Endothelial cell of umbilical vein (primary cell): ENCODE results near the gene GALT. TPM values are rescaled to one million over a fixed set of nuclear protein-coding genes. Genes with fewer than 3 reads are reported as not detected.

ENCODE experiments used
- BruUV-seq: library from RNA; stranded (reverse); fragments of 400-500 nt; replicated peaks from 2 replicates; lab custom pipeline; 2021; lab: Mats Ljungman, UMichigan
- CTCF ChIA-PET: fragments of 300-600, 350-600 bp; sonication (Branson Sonifier 250); formaldehyde crosslinking; loops from one replicate; lab custom pipeline; 2021; ENCODE audit warnings: antibody characterized with exemption, inconsistent platforms; lab: Charles Lee
- POLR2A ChIA-PET: fragments of 300-600, 350-600 bp; sonication (Branson Sonifier 250); formaldehyde crosslinking; loops from one replicate; lab custom pipeline; 2021; ENCODE audit warnings: antibody characterized with exemption, inconsistent platforms; lab: Charles Lee
- DNase-seq: peaks from one replicate; pipeline ENCODE4 v3.0.0-alpha.2; 2011; ENCODE audit warnings: low read depth, low spot score
- FAIRE-seq: peaks from 2 replicates; lab custom pipeline; 2011; peaks lifted over from hg19 to GRCh38; lab: Jason Lieb, UNC
- H2AFZ ChIP-seq: 2 replicates; pipeline ENCODE4 v1.6.0; 2012; ENCODE audit warnings: low read depth, low read length, control low read depth, inconsistent platforms
- H3K27ac ChIP-seq: 2 replicates; pipeline ENCODE4 v1.5.1; 2011; ENCODE audit warnings: low read depth, mild to moderate bottlenecking, control low read depth, low read length, moderate library complexity; ENCODE audit not compliant: insufficient read depth
- H3K27me3 ChIP-seq, 2 experiments: 2 replicates each; pipeline versions ENCODE4 v1.6.0 to v1.6.1; 2011; ENCODE audit warnings: low read length in 2 of 2, mixed read lengths in 1 of 2; ENCODE audit not compliant: control insufficient read depth in 2 of 2, insufficient read depth in 2 of 2
- H3K36me3 ChIP-seq, 2 experiments: 2 replicates in 1 of 2; 3 replicates in 1 of 2; pipeline ENCODE4 v1.5.1; 2011; ENCODE audit warnings: low read length in 2 of 2, mild to moderate bottlenecking in 1 of 2, moderate library complexity in 1 of 2; ENCODE audit not compliant: control insufficient read depth in 2 of 2, insufficient read depth in 2 of 2; ENCODE audit errors: extremely low read depth in 1 of 2
- H3K4me1 ChIP-seq: 3 replicates; pipeline ENCODE4 v1.5.1; 2011; ENCODE audit warnings: mild to moderate bottlenecking, low read length; ENCODE audit not compliant: control insufficient read depth, insufficient read depth; ENCODE audit errors: extremely low read depth
- H3K4me2 ChIP-seq: 2 replicates; pipeline ENCODE4 v1.6.1; 2011; ENCODE audit warnings: low read length, control low read depth, mixed read lengths; ENCODE audit not compliant: insufficient read depth
- H3K4me3 ChIP-seq, 3 experiments: fragments of 200-600 bp in 1 of 3; sonication (generic), shearing (Covaris generic) in 1 of 3; replicated peaks in 1 of 3; 2 replicates each; pipeline ENCODE4 v1.5.1; 2011 to 2016; ENCODE audit warnings: control low read depth in 3 of 3, low read length in 3 of 3, mild to moderate bottlenecking in 2 of 3, inconsistent platforms in 1 of 3, low read depth in 1 of 3, moderate library complexity in 1 of 3; ENCODE audit not compliant: insufficient read depth in 1 of 3
- H3K79me2 ChIP-seq: 2 replicates; pipeline ENCODE4 v1.6.0; 2012; ENCODE audit warnings: low read length, inconsistent platforms; ENCODE audit not compliant: control insufficient read depth, insufficient read depth
- H3K9ac ChIP-seq: replicated peaks from 2 replicates; pipeline ENCODE3; 2011; ENCODE audit warnings: low read length, control low read depth; ENCODE audit not compliant: insufficient read depth; ENCODE audit errors: extremely low read depth
- H3K9me1 ChIP-seq: replicated peaks from 3 replicates; pipeline ENCODE4 v1.6.0; 2011; ENCODE audit warnings: mild to moderate bottlenecking, low read length; ENCODE audit not compliant: control insufficient read depth, insufficient read depth; ENCODE audit errors: extremely low read depth
- H3K9me3 ChIP-seq: replicated peaks from 2 replicates; pipeline ENCODE4 v1.5.1; 2012; ENCODE audit warnings: low read length, inconsistent platforms; ENCODE audit not compliant: control insufficient read depth, insufficient read depth
- H4K20me1 ChIP-seq: replicated peaks from 2 replicates; pipeline ENCODE3; 2011; ENCODE audit warnings: mild to moderate bottlenecking, low read length; ENCODE audit not compliant: control insufficient read depth, insufficient read depth; ENCODE audit errors: extremely low read depth
- CTCF ChIP-seq, 2 donors: IDR thresholded peaks; 1 replicate in 1 of 2; 2 replicates in 1 of 2; pipeline ENCODE4 v1.5.1; 2011; ENCODE audit warnings: low read length in 2 of 2, mild to moderate bottlenecking in 2 of 2, moderate library complexity in 2 of 2, control low read depth in 1 of 2, inconsistent platforms in 1 of 2, low read depth in 1 of 2; ENCODE audit not compliant: insufficient read depth in 1 of 2; ENCODE audit errors: extremely low read depth in 1 of 2
- EZH2 ChIP-seq: IDR thresholded peaks from 2 replicates; pipeline ENCODE4 v1.6.1; 2012; ENCODE audit warnings: borderline replicate concordance, low read depth, mild to moderate bottlenecking, moderate library complexity, low read length, inconsistent platforms; ENCODE audit not compliant: severe bottlenecking
- FOS ChIP-seq: IDR thresholded peaks from 2 replicates; pipeline ENCODE4 v1.6.1; 2011; ENCODE audit warnings: mild to moderate bottlenecking, low read length, moderate library complexity, borderline replicate concordance; ENCODE audit not compliant: insufficient read depth
- JUN ChIP-seq: IDR thresholded peaks from 2 replicates; pipeline ENCODE4 v1.6.1; 2011; ENCODE audit warnings: borderline replicate concordance, low read depth; ENCODE audit not compliant: insufficient read length, insufficient read depth
- MAX ChIP-seq: IDR thresholded peaks from 2 replicates; pipeline ENCODE4 v1.6.1; 2011; ENCODE audit not compliant: insufficient read depth, insufficient read length
- POLR2AphosphoS5 ChIP-seq: IDR thresholded peaks from 2 replicates; pipeline ENCODE4 v1.6.1; 2012; ENCODE audit warnings: low read depth, mild to moderate bottlenecking, control low read depth, low read length, moderate library complexity; ENCODE audit not compliant: insufficient read depth
- dilution Hi-C: fragments of 300-500 bp; cut with MboI; formaldehyde crosslinking; loops from one replicate; pipeline ENCODE4 v1.15.0; 2019; ENCODE audit warnings: low sequenced_read_pairs; ENCODE audit not compliant: extremely low pct_ligation_motif_present
- intact Hi-C: fragments of 100-400 bp; cut with micrococcal nuclease; formaldehyde crosslinking; loops from one replicate; pipeline ENCODE4 v1.10.0; 2022
- polyA plus RNA-seq, 4 experiments: library from polyadenylated mRNA; depleted of rRNA in 3 of 4; stranded (reverse) in 3 of 4; unstranded in 1 of 4; fragments of >200 nt; gene quantifications; 2 replicates each; pipeline versions ENCODE4 v1.2.1 to v1.2.3, GENCODE V29; 2011 to 2012; ENCODE audit warnings: missing spikeins in 1 of 4
- total RNA-seq: library from RNA; stranded (reverse); gene quantifications from 2 replicates; pipeline ENCODE4 v1.2.3, GENCODE V29; 2021

Gene GALT
- total and polyA plus RNA-seq, 2 donors (not counting 3 experiments of a cell fraction or from before 2014, with no cell fraction given), result 36.6 to 58.5 TPM

- Histone ChIP-seq H2AFZ (no peak overlapping the region), H3K27me3 (peaks cover 0 to 10% of the 10 kb centered on the region in 2 experiments), H3K4me1 (no peaks in the 10 kb centered on the region), H4K20me1 (no peaks in the 10 kb centered on the region), H3K9ac (no peak overlapping the region), H3K79me2 (no peaks in the 10 kb centered on the region), H3K9me3 (no peaks in the 10 kb centered on the region), H3K9me1 (no peaks in the 10 kb centered on the region), H3K27ac (no peak overlapping the region), H3K4me2 (no peak overlapping the region), H3K36me3 (no peaks in the 10 kb centered on the region), H3K4me3 (no peak overlapping the region)
- DNase-seq (peak; percentile 77), FAIRE-seq (peak; percentile 87)
- TF ChIP-seq FOS (no peak), EZH2 (no peak), JUN (no peak), MAX (no peak), CTCF (IDR thresholded peaks at IDR 0.05; ENCODE audit: extremely low read depth in 1 of 2, insufficient read depth in 1 of 2, low read depth in 1 of 2, low read length in 2 of 2) (peak; percentile 85 to 89), POLR2AphosphoS5 (no peak)
- intact Hi-C loops, result loop anchor here (1.0 kb wide), 4 partner anchors 56 to 271 kb away; no protein-coding TSS in a partner anchor
- CTCF ChIA-PET, result interaction anchor here (0.5 to 5.8 kb wide), 50 partner anchors 9 to 348 kb away, joined by 3 to 104 read pairs (median 5); partner anchors contain the start of genes DCTN3, ENHO, MYORG and RPP25L
- dilution Hi-C loops, result no loop called here
- POLR2A ChIA-PET, result interaction anchor here (1.4 kb wide), 1 partner anchor 102 kb away, joined by 3 read pairs; no protein-coding TSS in a partner anchor
- BruUV-seq, result no TSS peak
These were observed 42.8 kb upstream of the GALT start for GRCh38 chr9:34603610-34604231.
